Measurements from ENCODE around the gene VAX1. TPM values are rescaled to one million over a fixed set of nuclear protein-coding genes. Genes with fewer than 3 reads are reported as not detected.

Gene VAX1
- total and polyA plus RNA-seq, 2 of the 4 experiments (the other 2 are of a cell fraction), result not detected

DNA sequence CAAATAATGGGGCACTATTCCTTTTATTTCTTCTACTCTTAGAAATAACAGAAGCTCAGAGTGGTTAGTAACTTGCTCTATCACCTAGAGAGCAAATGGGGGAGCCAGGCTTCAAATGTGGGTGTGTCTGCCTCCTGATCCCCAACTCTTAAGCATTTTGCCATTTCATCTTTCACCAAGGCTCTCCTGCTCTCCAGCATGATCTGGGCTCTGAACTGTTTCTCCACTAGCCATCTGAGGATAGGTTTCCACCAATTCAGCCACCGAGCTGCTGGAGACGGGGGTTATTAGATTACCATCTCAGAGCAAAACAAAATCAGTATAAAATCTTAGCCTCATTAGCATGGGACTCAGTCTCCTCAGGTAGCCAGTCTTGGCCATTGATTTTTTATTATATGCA is 20.2 kb upstream of the VAX1 start:
- Histone ChIP-seq H3K14ac (replicated peaks; ENCODE audit: low read depth, low read length) (no peak overlapping the region), H4K20me1 (ENCODE audit: insufficient read depth, low read length) (no peaks in the 10 kb centered on the region), H3K23ac (ENCODE audit: low read depth, low read length) (no peak overlapping the region), H2BK15ac (ENCODE audit: low read depth, low read length) (no peak overlapping the region), H3K36me3 (ENCODE audit: control insufficient read depth, insufficient read depth, low read length) (no peaks in the 10 kb centered on the region), H3K9me3 (ENCODE audit: control insufficient read depth, insufficient read depth, low read length) (peaks cover under 1% of the 10 kb centered on the region; the same call in 1 of the 2 replicates), H2AFZ (replicated peaks; ENCODE audit: low read length, poor library complexity) (no peak overlapping the region), H3K27ac (ENCODE audit: insufficient read depth, low read length) (no peak overlapping the region), H2AK5ac (ENCODE audit: low read depth, low read length) (no peak overlapping the region), H2BK120ac (ENCODE audit: low read depth, low read length) (no peak overlapping the region), H2BK5ac (ENCODE audit: low read depth, low read length, poor library complexity, severe bottlenecking) (no peak overlapping the region), H4K91ac (ENCODE audit: insufficient read depth, low read depth, low read length) (no peak overlapping the region), H2AK9ac (replicated peaks; ENCODE audit: low read depth, low read length, poor library complexity) (no peak overlapping the region), H4K8ac (ENCODE audit: low read depth in 2 of 2, low read length in 2 of 2) (no peak overlapping the region), H3K79me1 (ENCODE audit: low read depth in 1 of 2, low read length in 2 of 2) (no peaks in the 10 kb centered on the region), H3K4me1 (ENCODE audit: control insufficient read depth, insufficient read depth, low read length) (no peaks in the 10 kb centered on the region; the same call in 1 of the 2 replicates), H3K4ac (ENCODE audit: low read depth, low read length) (no peak overlapping the region), H3K4me3 (ENCODE audit: insufficient read depth, low read depth, low read length) (no peak overlapping the region), H3K4me2 (ENCODE audit: low read depth, low read length) (no peak overlapping the region), H3K9ac (ENCODE audit: low read depth, low read length) (no peak overlapping the region), H3K9me1 (ENCODE audit: insufficient read depth, low read length) (no peaks in the 10 kb centered on the region), H3K56ac (ENCODE audit: extremely low read depth, insufficient read depth, low read length) (no peak overlapping the region), H2BK20ac (ENCODE audit: low read depth, low read length) (no peak overlapping the region), H3K27me3 (ENCODE audit: control insufficient read depth, insufficient read depth, low read length) (peaks cover 45% of the 10 kb centered on the region), H4K5ac (ENCODE audit: low read depth, low read length) (no peak overlapping the region), H3K18ac (ENCODE audit: low read depth, low read length) (no peak overlapping the region)
- BruUV-seq (replicated peaks), result no TSS peak
- POLR2A ChIA-PET (ENCODE audit: unreplicated experiment), result interaction anchor here (0.6 kb wide), 1 partner anchor 8 kb away, joined by 4 read pairs; no protein-coding TSS in a partner anchor
- in situ Hi-C loops (cut with MboI; ENCODE audit: low sequenced_read_pairs), result no loop called here
- DNase-seq (no peak), ATAC-seq (ENCODE audit: low read depth) (no peak)
- intact Hi-C loops (cut with micrococcal nuclease), result no loop called here
- dilution Hi-C loops (cut with HindIII; ENCODE audit: low sequenced_read_pairs, unreplicated experiment), result no loop called here
- WGBS, 2 experiments (ENCODE audit: extremely low coverage in 2 of 2, insufficient read length in 1 of 2), result 0% methylated on average over 1 of the region's 2 CpGs; no CpG with 5 or more reads in 1 of the 2 experiments
- CTCF ChIA-PET, result interaction anchor here (1.5 kb wide), 2 partner anchors 9 to 17 kb away, joined by 3 to 8 read pairs; no protein-coding TSS in a partner anchor
- TF ChIP-seq MAFK (IDR thresholded peaks at IDR 0.05; ENCODE audit: low read depth, low read length) (no peak), CHD1 (IDR thresholded peaks at IDR 0.05; ENCODE audit: low read depth, low read length) (no peak)
